ENCODE measurements around the gene SGTA. TPM values are rescaled to one million over a fixed set of nuclear protein-coding genes. Genes with fewer than 3 reads are reported as not detected.

SGTA gene
- total and polyA plus RNA-seq, 2 of the 8 experiments (the other 6 are each of a cell fraction or from before 2014, with no cell fraction given) = 86.8 to 130 TPM

- Histone ChIP-seq H3K23me2 (ENCODE audit: low read depth, low read length) (0 out of 2 replicates have a peak, but pooled peaks cover 5% of the 10 kb centered on the region), H3K79me1 (ENCODE audit: low read depth, low read length) (no peaks in the 10 kb centered on the region), H4K8ac (ENCODE audit: extremely low read depth, insufficient read depth, low read length) (peak within 1 kb of the TSS; percentile 76), H3K23ac (ENCODE audit: insufficient read length) (no peak within 1 kb of the TSS), H2BK15ac (ENCODE audit: low read length) (no peak within 1 kb of the TSS), H3K36me3 (ENCODE audit: control insufficient read depth in 2 of 4, insufficient read depth in 4 of 4, low read length in 3 of 4) (peaks cover 3 to 20% (median 8%) of the 10 kb centered on the region in 4 experiments; a peak in 6 of 8 replicates), H3K4me1 (replicated peaks in 1 of 4; ENCODE audit: control insufficient read depth in 3 of 4, insufficient read depth in 4 of 4, low read length in 3 of 4) (no peaks in the 10 kb centered on the region), H3K27me3 (replicated peaks in 1 of 4; ENCODE audit: control insufficient read depth in 3 of 4, extremely low read depth in 1 of 4, insufficient read depth in 3 of 4, low read length in 3 of 4) (no peaks in the 10 kb centered on the region), H4K20me1 (replicated peaks in 1 of 2; ENCODE audit: control insufficient read depth in 1 of 2, insufficient read depth in 2 of 2, low read length in 2 of 2) (peaks cover 4 to 19% of the 10 kb centered on the region in 2 experiments), H3K4me2 (ENCODE audit: insufficient read depth in 1 of 2, low read depth in 2 of 2, low read length in 2 of 2) (peak within 1 kb of the TSS; percentile 74 to 86), H3K27ac (ENCODE audit: low read depth, low read length) (no peak within 1 kb of the TSS), H4K91ac (replicated peaks; ENCODE audit: insufficient read length, low read length) (no peak within 1 kb of the TSS), H2AK5ac (ENCODE audit: low read depth, low read length) (no peak within 1 kb of the TSS), H3K79me2 (ENCODE audit: control insufficient read depth in 1 of 2, insufficient read depth in 2 of 2, low read length in 2 of 2) (peaks cover 0 to 2% of the 10 kb centered on the region in 2 experiments; a peak in 1 of 4 replicates), H3K18ac (ENCODE audit: extremely low read depth, low read length) (no peak within 1 kb of the TSS; the same call in 1 of the 2 replicates), H3K14ac (ENCODE audit: insufficient read length) (no peak within 1 kb of the TSS), H3K4ac (replicated peaks; ENCODE audit: insufficient read length, low read depth, low read length) (no peak within 1 kb of the TSS), H2BK120ac (replicated peaks; ENCODE audit: low read depth, low read length) (no peak within 1 kb of the TSS), H4K5ac (ENCODE audit: insufficient read length, low read depth, low read length) (no peak within 1 kb of the TSS), H3K4me3 (ENCODE audit: extremely low read depth in 1 of 4, insufficient read depth in 2 of 4, low read depth in 3 of 4, low read length in 4 of 4) (peak within 1 kb of the TSS; percentile 79 to 96 (median 84)), H2BK5ac (ENCODE audit: low read depth, low read length) (no peak within 1 kb of the TSS), H2BK20ac (ENCODE audit: low read length) (no peak within 1 kb of the TSS), H3K56ac (replicated peaks; ENCODE audit: insufficient read length, low read depth, low read length) (no peak within 1 kb of the TSS), H3K9ac (replicated peaks in 1 of 4; ENCODE audit: extremely low read depth in 1 of 4, low read depth in 3 of 4, low read length in 3 of 4) (peak within 1 kb of the TSS; percentile 14 to 44 (median 23); a peak in 6 of 7 replicates), H2BK12ac (ENCODE audit: low read depth, low read length) (no peak within 1 kb of the TSS), H3K9me3 (ENCODE audit: insufficient read depth in 2 of 2, low read depth in 1 of 2, low read length in 1 of 2) (no peaks in the 10 kb centered on the region), H2AFZ (ENCODE audit: low read length) (no peak within 1 kb of the TSS)
- peak; percentile 96 to 100 for DNase-seq (ENCODE audit: low read depth in 1 of 2, low spot score in 2 of 2)
- 3% methylated on average over 37 of the region's 64 CpGs; no CpG with 5 or more reads in 1 of the 2 experiments for WGBS, 2 experiments (ENCODE audit: extremely low coverage in 1 of 2, insufficient coverage in 1 of 2, insufficient read length in 1 of 2, insufficient replicate concordance in 2 of 2, low coverage in 1 of 2, low lambda C conversion rate in 2 of 2, missing lambda C conversion rate in 1 of 2)
- FAIRE-seq = no peak
- ChIA-PET POLR2A (ENCODE audit: partially characterized antibody) (interaction anchor here (0.7 to 1.7 kb wide), 12 partner anchors 11 to 263 kb away, joined by 3 to 8 read pairs (median 4); no protein-coding TSS in a partner anchor), CTCF (ENCODE audit: partially characterized antibody) (interaction anchor here (0.9 to 3.7 kb wide), 8 partner anchors 9 to 130 kb away, joined by 3 to 14 read pairs (median 4); no protein-coding TSS in a partner anchor)
- TF ChIP-seq, protein P1, sequence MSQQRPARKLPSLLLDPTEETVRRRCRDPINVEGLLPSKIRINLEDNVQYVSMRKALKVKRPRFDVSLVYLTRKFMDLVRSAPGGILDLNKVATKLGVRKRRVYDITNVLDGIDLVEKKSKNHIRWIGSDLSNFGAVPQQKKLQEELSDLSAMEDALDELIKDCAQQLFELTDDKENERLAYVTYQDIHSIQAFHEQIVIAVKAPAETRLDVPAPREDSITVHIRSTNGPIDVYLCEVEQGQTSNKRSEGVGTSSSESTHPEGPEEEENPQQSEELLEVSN (IDR thresholded peaks at IDR 0.05) = no peak; the same call in 1 of the 2 replicates
- TF ChIP-seq JUN (IDR thresholded peaks at IDR 0.05; ENCODE audit: low read depth, low read length) = 0 out of 2 replicates have a peak, but pooled peaks have one; percentile 23
- TF ChIP-seq, protein P2, sequence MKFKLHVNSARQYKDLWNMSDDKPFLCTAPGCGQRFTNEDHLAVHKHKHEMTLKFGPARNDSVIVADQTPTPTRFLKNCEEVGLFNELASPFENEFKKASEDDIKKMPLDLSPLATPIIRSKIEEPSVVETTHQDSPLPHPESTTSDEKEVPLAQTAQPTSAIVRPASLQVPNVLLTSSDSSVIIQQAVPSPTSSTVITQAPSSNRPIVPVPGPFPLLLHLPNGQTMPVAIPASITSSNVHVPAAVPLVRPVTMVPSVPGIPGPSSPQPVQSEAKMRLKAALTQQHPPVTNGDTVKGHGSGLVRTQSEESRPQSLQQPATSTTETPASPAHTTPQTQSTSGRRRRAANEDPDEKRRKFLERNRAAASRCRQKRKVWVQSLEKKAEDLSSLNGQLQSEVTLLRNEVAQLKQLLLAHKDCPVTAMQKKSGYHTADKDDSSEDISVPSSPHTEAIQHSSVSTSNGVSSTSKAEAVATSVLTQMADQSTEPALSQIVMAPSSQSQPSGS (IDR thresholded peaks at IDR 0.05; ENCODE audit: low read length) = peak; percentile 93
- TF ChIP-seq SIX5 (IDR thresholded peaks at IDR 0.05; ENCODE audit: low read depth, low read length) = peak; percentile 48
- peak; percentile 87 for TF ChIP-seq CHD2 (IDR thresholded peaks at IDR 0.05; ENCODE audit: low read length)
- TF ChIP-seq SRF (IDR thresholded peaks at IDR 0.05; ENCODE audit: low read depth, low read length) = peak; percentile 61; the same call in 1 of the 2 replicates
- no peak for TF ChIP-seq BCL11A (IDR thresholded peaks at IDR 0.05; ENCODE audit: low read depth in 2 of 2, low read length in 2 of 2)
- no peak for TF ChIP-seq NRF1 (IDR thresholded peaks at IDR 0.05; ENCODE audit: low read depth, low read length)
- TF ChIP-seq SP2 (IDR thresholded peaks at IDR 0.05; ENCODE audit: low read length) = peak; percentile 77
These were observed 43.3 kb downstream of the SGTA start, which contains the start of gene SLC39A3 for GRCh38 chr19:2739602-2740313. Gene SLC39A3, minus strand, starts transcription at chr19:2740017. Its CDS starts 2,760 bp downstream, at chr19:2737257.

All from H1 (cell line).